Gastroesophageal sphincter (tissue), 3 donors: Measurements from ENCODE around the gene ITGAE.

ENCODE experiments used
- EP300 ChIP-seq: sonication (generic); formaldehyde crosslinking; IDR thresholded peaks from one replicate; pipeline ENCODE4 v1.6.1; 2017; ENCODE audit warnings: antibody characterized with exemption, mild to moderate bottlenecking
- POLR2A ChIP-seq, 2 donors: fragments of 450-650 bp; IDR thresholded peaks; one replicate each; pipeline ENCODE4 v1.6.1; 2017; ENCODE audit warnings: antibody characterized with exemption in 2 of 2, mild to moderate bottlenecking in 2 of 2, moderate library complexity in 1 of 2
- POLR2AphosphoS5 ChIP-seq: sonication (generic); formaldehyde crosslinking; IDR thresholded peaks from one replicate; pipeline ENCODE4 v1.6.1; 2017; ENCODE audit warnings: antibody characterized with exemption
- TF ChIP-seq, protein P1 (sequence below), 4 experiments: fragments of 200-600 bp in 2 of 4; fragments of 450-650 bp in 2 of 4; sonication (generic) in 1 of 4; IDR thresholded peaks; one replicate each; pipeline ENCODE4 v1.5.1; 2017 to 2019; ENCODE audit warnings: antibody characterized with exemption in 4 of 4, mild to moderate bottlenecking in 2 of 4, moderate library complexity in 2 of 4

DNA sequence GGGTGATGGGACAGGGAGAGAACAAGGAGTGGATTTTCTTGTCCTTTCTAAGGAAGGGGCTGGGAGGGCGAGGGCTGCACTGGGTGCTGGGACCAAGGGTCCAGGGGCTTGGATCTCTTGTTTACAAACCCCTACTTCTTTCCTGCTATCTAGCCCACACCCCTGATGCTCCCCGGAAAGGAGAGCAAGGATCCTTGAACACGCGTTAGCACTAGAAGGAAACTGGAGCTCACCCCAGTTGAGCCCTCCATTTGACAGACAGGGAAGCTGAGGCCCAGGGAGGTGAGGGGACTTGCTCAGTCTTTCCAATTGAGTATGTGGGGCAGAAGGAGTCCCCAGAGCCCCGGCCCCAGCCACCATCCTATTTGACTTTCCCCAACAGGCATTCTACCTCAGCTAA is 4.6 kb upstream of the ITGAE start:
- TF ChIP-seq, protein P1, sequence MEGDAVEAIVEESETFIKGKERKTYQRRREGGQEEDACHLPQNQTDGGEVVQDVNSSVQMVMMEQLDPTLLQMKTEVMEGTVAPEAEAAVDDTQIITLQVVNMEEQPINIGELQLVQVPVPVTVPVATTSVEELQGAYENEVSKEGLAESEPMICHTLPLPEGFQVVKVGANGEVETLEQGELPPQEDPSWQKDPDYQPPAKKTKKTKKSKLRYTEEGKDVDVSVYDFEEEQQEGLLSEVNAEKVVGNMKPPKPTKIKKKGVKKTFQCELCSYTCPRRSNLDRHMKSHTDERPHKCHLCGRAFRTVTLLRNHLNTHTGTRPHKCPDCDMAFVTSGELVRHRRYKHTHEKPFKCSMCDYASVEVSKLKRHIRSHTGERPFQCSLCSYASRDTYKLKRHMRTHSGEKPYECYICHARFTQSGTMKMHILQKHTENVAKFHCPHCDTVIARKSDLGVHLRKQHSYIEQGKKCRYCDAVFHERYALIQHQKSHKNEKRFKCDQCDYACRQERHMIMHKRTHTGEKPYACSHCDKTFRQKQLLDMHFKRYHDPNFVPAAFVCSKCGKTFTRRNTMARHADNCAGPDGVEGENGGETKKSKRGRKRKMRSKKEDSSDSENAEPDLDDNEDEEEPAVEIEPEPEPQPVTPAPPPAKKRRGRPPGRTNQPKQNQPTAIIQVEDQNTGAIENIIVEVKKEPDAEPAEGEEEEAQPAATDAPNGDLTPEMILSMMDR (IDR thresholded peaks at IDR 0.05): no peak
- no peak for TF ChIP-seq POLR2A (IDR thresholded peaks at IDR 0.05)
- no peak for TF ChIP-seq POLR2AphosphoS5
- no peak for TF ChIP-seq EP300
